HG02970 (cell line): Measurements from ENCODE around the gene P2RY14.

Experiments
- ATAC-seq: cut with Tn5 transposase; IDR thresholded peaks from one replicate; pipeline ENCODE4 v1.9.1; 2021; ENCODE audit warnings: mild to moderate bottlenecking, moderate library complexity, moderate number of reproducible peaks; ENCODE audit not compliant: unreplicated experiment, low FRiP score

P2RY14 gene

GRCh38 chr3:151278230-151278629, at the start of gene P2RY14:
Gene P2RY14 (minus strand): TSS chr3:151278542. CDS start chr3:151214316, 64,226 bp downstream.
- no peak for ATAC-seq

- no peak for ATAC-seq
Measured at GRCh38 chr3:151327571-151328198, 49.3 kb upstream of the P2RY14 start.

DNA sequence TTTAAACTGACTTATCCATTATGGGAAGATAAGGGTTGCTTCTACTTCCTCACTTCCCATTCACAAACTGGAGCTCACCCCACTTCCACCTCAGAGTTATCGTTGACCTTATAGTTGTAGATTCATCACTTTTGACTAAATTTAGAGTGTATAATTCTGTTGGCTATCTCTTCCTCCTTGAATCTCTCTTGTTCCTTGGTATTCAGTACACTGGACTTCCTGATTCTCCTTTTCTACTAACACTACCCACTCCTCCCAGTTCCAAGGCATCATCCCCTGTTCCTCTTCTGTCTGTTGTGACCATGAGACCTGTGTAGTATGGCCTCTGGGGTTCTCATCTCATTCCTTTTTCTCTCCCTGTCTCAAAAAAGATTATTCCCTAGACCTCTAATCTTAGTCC, 44.2 kb upstream of the P2RY14 start:
- no peak for ATAC-seq

GRCh38 chr3:151321526-151321925, 43.2 kb upstream of the P2RY14 start:
- no peak for ATAC-seq

GRCh38 chr3:151320131-151320530, 41.8 kb upstream of the P2RY14 start:
- no peak for ATAC-seq

GRCh38 chr3:151319628-151320027, 41.3 kb upstream of the P2RY14 start:
- no peak for ATAC-seq

DNA sequence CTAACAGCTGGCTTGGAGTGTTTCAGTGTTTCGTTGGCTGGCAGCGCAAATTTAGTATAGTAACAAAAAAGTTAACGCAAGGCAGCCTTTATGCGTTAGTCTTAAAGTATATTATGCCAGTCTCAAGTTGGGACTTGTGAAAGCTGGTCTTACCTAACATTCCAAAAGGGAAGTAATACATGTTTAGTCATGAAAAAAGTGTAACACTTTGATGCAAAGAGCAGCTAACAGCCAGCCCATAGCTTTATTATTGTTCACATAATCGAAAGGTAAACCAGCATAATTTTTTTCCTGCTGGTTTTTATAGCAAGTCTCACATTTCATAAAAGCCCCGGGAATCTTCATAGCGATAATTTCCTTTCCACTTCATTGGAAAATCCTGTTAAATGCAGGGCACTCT, 40.6 kb upstream of the P2RY14 start:
- no peak for ATAC-seq

DNA sequence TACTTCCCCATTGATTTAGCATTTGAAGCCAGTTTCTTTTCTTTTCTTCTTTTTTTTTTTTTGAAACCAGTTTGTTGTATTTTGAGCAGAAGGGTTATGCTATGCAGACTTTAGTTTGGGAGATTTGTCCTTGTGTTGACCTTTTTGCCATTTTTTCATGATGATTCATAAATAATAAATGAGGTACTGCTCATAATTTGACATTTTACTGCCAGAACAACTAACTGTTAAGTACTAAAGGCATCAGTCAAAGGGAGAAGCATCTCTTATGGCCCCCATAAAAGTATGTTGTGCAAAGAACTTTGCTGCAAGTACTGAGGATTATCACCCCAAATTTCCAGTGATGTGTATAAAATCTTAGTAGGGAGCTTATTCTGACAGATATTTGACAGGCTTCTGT, 40.0 kb upstream of the P2RY14 start:
- no peak for ATAC-seq

GRCh38 chr3:151316267-151316991, 38.1 kb upstream of the P2RY14 start, which contains the start of gene GPR87:
Gene GPR87 (minus strand): TSS chr3:151316820. CDS start chr3:151300100, 16,720 bp downstream.
- no peak for ATAC-seq

GRCh38 chr3:151315846-151316245, 37.5 kb upstream of the P2RY14 start:
- ATAC-seq: no peak

GRCh38 chr3:151315136-151315535, 36.8 kb upstream of the P2RY14 start:
- ATAC-seq: no peak

DNA sequence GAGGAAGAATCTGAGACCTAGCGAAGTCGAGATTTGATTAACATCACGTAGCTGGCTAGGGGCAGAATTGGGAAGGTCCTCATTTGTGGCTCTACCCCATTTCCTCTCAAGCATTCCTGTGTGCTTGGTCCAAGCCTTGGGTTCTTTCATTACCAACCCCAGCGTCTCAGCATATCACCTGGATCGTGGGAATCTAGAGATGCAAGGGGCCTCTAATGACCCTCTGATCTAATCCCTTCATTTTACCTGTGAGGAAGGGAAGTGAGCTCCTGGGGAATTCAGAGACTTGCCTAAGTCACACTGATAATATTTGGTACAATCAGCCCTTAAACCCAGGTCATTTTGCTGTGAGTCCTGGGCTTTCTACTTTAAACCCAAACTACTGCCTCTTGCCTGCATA, 36.3 kb upstream of the P2RY14 start:
- ATAC-seq: no peak

- ATAC-seq: no peak
Measured at GRCh38 chr3:151314137-151314536, 35.8 kb upstream of the P2RY14 start.

DNA sequence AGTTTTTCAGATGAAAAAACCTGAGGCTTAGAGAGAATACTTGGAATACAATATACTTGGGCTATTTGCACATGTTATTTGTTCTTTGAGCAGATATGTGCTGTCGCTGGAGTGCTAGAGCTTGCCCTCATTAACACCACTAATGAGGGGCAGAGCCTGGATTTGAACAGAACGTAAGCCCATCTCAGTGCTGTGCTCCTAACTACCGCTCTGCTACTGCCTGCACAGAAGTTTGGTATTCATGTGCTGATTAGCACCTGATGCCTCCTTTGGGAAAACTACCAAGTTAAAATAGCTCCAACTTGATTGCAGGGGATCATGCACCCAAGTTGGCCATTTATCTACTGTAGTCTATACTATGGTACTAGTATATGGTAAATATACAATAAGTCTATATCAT, 34.6 kb upstream of the P2RY14 start:
- ATAC-seq: no peak

DNA sequence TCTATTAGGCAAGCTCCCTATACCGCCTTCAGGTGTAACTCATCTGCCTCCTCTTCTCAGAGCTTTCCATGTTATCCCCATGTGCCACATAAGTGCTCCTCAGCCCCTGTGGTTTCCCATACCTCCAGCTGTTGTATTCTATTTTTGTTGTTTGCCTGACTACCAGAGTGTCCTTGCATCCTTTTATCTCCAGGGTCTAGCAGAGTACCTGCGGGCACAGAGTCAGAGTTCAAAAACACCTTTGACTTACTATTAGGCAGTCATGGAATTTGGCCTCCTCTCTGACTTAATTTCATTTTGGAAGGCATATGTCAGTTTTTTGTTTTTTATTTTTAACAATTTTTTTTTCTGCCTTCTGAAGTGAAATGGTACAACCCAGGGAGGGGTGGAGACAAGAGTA, 31.2 kb upstream of the P2RY14 start:
- ATAC-seq: no peak

DNA sequence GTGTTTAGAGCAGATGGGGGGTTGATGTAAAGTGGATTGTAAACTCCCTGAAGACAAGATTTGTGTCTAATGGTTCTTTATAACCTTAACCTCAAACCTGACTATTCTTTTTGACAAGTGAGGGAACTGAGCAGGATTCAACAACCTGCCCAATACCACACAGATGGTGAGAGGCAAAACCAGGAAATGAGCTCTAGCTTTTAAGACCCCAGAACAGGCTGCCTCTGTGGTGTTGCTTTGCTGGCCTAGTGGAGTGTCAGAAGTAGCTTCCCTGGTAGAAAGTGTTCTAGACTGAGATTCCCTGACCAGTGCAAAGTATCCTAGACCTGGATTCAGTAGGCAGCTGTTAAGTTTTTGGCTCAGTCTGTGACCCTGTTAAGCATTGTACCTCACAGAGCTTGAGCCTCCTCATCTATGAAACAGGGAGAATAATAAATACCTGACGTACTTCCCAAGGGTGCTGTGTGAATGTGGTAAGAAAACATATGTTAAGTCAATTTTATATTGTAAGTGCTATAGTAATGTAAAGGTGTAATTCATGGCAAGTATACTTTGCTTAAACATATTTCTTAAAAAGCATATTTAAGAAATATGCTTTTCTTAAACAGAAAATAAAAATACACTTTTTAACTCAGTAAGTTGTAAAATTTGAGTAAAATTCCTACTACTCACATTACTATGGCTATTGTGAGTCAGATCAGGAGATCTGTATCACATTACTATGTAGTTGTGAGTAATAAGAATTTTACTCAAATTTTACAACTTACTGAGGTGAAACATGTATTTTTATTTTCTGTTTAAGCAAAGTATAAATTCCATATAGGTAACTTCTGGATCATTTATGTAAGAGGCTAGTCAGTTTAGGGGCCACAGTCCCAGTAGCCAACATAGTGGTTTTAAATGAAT, 29.5 kb upstream of the P2RY14 start:
- ATAC-seq: no peak

GRCh38 chr3:151307131-151307530, 28.8 kb upstream of the P2RY14 start:
- ATAC-seq: no peak

GRCh38 chr3:151306168-151306810, 27.9 kb upstream of the P2RY14 start:
- ATAC-seq: no peak

- no peak for ATAC-seq
Measured at GRCh38 chr3:151305775-151306151, 27.4 kb upstream of the P2RY14 start.

DNA sequence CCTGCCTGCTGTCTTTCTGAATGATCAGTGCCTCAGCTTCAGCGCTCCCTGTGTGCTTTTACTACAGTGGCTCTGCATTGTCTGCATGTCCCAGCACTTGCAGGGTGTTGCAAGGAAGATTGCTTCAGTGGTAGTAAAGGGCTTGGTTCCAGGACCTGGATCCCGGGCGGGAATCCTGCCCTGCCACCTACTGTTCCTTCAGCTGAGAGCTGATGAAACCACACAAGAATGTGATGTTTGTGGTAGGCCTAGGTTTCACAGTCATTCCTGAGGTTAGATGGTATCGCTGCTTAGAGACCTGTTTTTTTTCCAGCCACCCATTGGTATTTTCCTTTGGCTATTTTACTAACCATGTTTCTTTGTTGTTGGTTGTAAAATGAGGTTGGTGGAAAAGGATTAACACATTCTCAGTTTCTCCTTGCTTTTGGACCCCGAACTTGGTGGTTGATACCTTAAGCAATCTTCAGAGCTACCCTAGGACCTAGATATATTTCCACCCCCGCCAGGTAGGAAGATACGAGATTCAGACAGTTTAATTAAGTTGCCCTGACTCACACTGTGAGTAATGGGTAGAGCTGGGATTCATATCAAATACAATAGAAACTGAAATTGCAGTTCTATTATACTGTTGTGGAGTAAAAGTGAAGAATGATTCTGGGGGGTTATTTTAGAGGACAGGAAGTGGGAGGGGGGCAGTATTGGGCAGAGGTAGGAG, 26.9 kb upstream of the P2RY14 start:
- no peak for ATAC-seq
